H9 (cell line): ENCODE measurements around the gene EFL1. TPM values are rescaled to one million over a fixed set of nuclear protein-coding genes. Genes with fewer than 3 reads are reported as not detected.
A peak's percentile ranks its signal among the peaks of the same experiment; 100 is the strongest.

Experiments
- DNase-seq: peaks from one replicate; pipeline ENCODE4 v3.0.0-alpha.2; 2017
- H2AFZ ChIP-seq: one replicate; pipeline ENCODE4 v1.6.1; 2013; ENCODE audit warnings: mild to moderate bottlenecking, low read length, control low read depth, moderate library complexity
- H2AK5ac ChIP-seq: 2 replicates; pipeline ENCODE4 v1.6.1; 2013; ENCODE audit warnings: low read length, control low read depth, mixed read lengths; ENCODE audit not compliant: insufficient read length
- H2BK120ac ChIP-seq: one replicate; pipeline ENCODE4 v1.6.1; 2013; ENCODE audit warnings: low read depth, mild to moderate bottlenecking, low read length, control low read depth, inconsistent platforms; ENCODE audit not compliant: poor library complexity, severe bottlenecking
- H2BK12ac ChIP-seq: 2 replicates; pipeline ENCODE4 v1.6.1; 2013; ENCODE audit warnings: low read length, control low read depth, mixed read lengths, low read depth; ENCODE audit not compliant: insufficient read length
- H2BK15ac ChIP-seq: 2 replicates; pipeline ENCODE4 v1.6.1; 2013; ENCODE audit warnings: low read depth, low read length, control low read depth
- H2BK20ac ChIP-seq: one replicate; pipeline ENCODE4 v1.6.1; 2013; ENCODE audit warnings: low read depth, mild to moderate bottlenecking, low read length, control low read depth, inconsistent platforms; ENCODE audit not compliant: poor library complexity, severe bottlenecking
- H2BK5ac ChIP-seq: 2 replicates; pipeline ENCODE4 v1.6.1; 2013; ENCODE audit warnings: low read length, control low read depth, mixed read lengths; ENCODE audit not compliant: insufficient read length
- H3K14ac ChIP-seq: 2 replicates; pipeline ENCODE4 v1.6.1; 2013; ENCODE audit warnings: low read length, control low read depth; ENCODE audit not compliant: insufficient read depth
- H3K18ac ChIP-seq: 2 replicates; pipeline ENCODE4 v1.6.1; 2013; ENCODE audit warnings: low read depth, mild to moderate bottlenecking, mixed read lengths, low read length, control low read depth; ENCODE audit not compliant: insufficient read length
- H3K23ac ChIP-seq: 2 replicates; pipeline ENCODE4 v1.6.1; 2013; ENCODE audit warnings: low read length, control low read depth, mixed read lengths, low read depth; ENCODE audit not compliant: insufficient read length
- H3K23me2 ChIP-seq: 2 replicates; pipeline ENCODE4 v1.6.1; 2013; ENCODE audit warnings: low read depth, mild to moderate bottlenecking, mixed read lengths, low read length, control low read depth; ENCODE audit not compliant: insufficient read length, poor library complexity, severe bottlenecking
- H3K27ac ChIP-seq: 2 replicates; pipeline ENCODE4 v1.5.1; 2013; ENCODE audit warnings: low read length, control low read depth, mixed read lengths, low read depth; ENCODE audit not compliant: insufficient read length
- H3K27me3 ChIP-seq: 2 replicates; pipeline ENCODE4 v1.6.1; 2013; ENCODE audit warnings: low read length, control low read depth, inconsistent platforms; ENCODE audit not compliant: insufficient read depth
- H3K4ac ChIP-seq: 2 replicates; pipeline ENCODE4 v1.6.1; 2013; ENCODE audit warnings: low read depth, mild to moderate bottlenecking, control low read depth, inconsistent platforms, low read length, moderate library complexity
- H3K4me1 ChIP-seq: 2 replicates; pipeline ENCODE4 v1.6.1; 2013; ENCODE audit warnings: low read length, control low read depth, inconsistent platforms; ENCODE audit not compliant: insufficient read depth
- H3K4me2 ChIP-seq: 2 replicates; pipeline ENCODE4 v1.6.1; 2013; ENCODE audit warnings: low read length, control low read depth, mixed read lengths; ENCODE audit not compliant: insufficient read length, insufficient read depth
- H3K56ac ChIP-seq: 2 replicates; pipeline ENCODE4 v1.6.1; 2013; ENCODE audit warnings: low read depth, mild to moderate bottlenecking, mixed read lengths, low read length, control low read depth; ENCODE audit not compliant: insufficient read length
- H3K79me1 ChIP-seq: 2 replicates; pipeline ENCODE4 v1.6.1; 2013; ENCODE audit warnings: low read depth, mild to moderate bottlenecking, moderate library complexity, low read length, control low read depth, inconsistent platforms; ENCODE audit not compliant: insufficient read depth, poor library complexity, severe bottlenecking
- H3K79me2 ChIP-seq: 2 replicates; pipeline ENCODE4 v1.6.1; 2013; ENCODE audit warnings: low read length, control low read depth, inconsistent platforms; ENCODE audit not compliant: insufficient read depth
- H3K9ac ChIP-seq: 2 replicates; pipeline ENCODE4 v1.6.1; 2013; ENCODE audit warnings: low read length, control low read depth, mixed read lengths; ENCODE audit not compliant: insufficient read length; ENCODE audit errors: extremely low read depth
- H3K9me3 ChIP-seq: one replicate; pipeline ENCODE4 v1.6.1; 2013; ENCODE audit warnings: low read depth, low read length, inconsistent platforms; ENCODE audit not compliant: control insufficient read depth
- H3T11ph ChIP-seq: one replicate; pipeline ENCODE4 v1.6.1; 2013; ENCODE audit warnings: mild to moderate bottlenecking, low read length, control low read depth, inconsistent platforms
- H4K20me1 ChIP-seq: one replicate; pipeline ENCODE4 v1.6.1; 2013; ENCODE audit not compliant: control insufficient read depth, insufficient read length, insufficient read depth
- H4K5ac ChIP-seq: 2 replicates; pipeline ENCODE4 v1.6.1; 2013; ENCODE audit warnings: low read depth, mild to moderate bottlenecking, mixed read lengths, low read length, control low read depth; ENCODE audit not compliant: insufficient read length
- H4K8ac ChIP-seq: replicated peaks from 2 replicates; pipeline ENCODE4 v1.6.1; 2013; ENCODE audit warnings: low read length, control low read depth, mixed read lengths, low read depth; ENCODE audit not compliant: insufficient read length
- H4K91ac ChIP-seq: 2 replicates; pipeline ENCODE4 v1.6.1; 2013; ENCODE audit warnings: low read depth, mild to moderate bottlenecking, moderate library complexity, mixed read lengths, low read length, control low read depth; ENCODE audit not compliant: insufficient read length
- H3K27ac Mint-ChIP-seq, 3 experiments: 2 replicates in 2 of 3; 3 replicates in 1 of 3; pipeline ENCODE4 v1.8.0; 2020 to 2021; ENCODE audit warnings: mixed read lengths in 3 of 3, mild to moderate bottlenecking in 1 of 3, moderate library complexity in 1 of 3
- H3K27me3 Mint-ChIP-seq: 2 replicates; pipeline ENCODE4 v1.8.0; 2021; ENCODE audit warnings: low read depth, mild to moderate bottlenecking, moderate library complexity, mixed read lengths
- H3K36me3 Mint-ChIP-seq, 3 experiments: 2 replicates in 2 of 3; 3 replicates in 1 of 3; pipeline ENCODE4 v1.8.0; 2020 to 2021; ENCODE audit warnings: low read depth in 3 of 3, mixed read lengths in 3 of 3; ENCODE audit not compliant: insufficient read depth in 1 of 3
- H3K4me1 Mint-ChIP-seq, 2 experiments: 2 replicates each; pipeline ENCODE4 v1.8.0; 2020; ENCODE audit warnings: mixed read lengths in 2 of 2
- H3K4me3 Mint-ChIP-seq, 2 experiments: 2 replicates in 1 of 2; 3 replicates in 1 of 2; pipeline ENCODE4 v1.8.0; 2020 to 2021; ENCODE audit warnings: mild to moderate bottlenecking in 2 of 2, mixed read lengths in 2 of 2, moderate library complexity in 1 of 2
- H3K9me3 Mint-ChIP-seq, 2 experiments: 2 replicates in 1 of 2; 3 replicates in 1 of 2; pipeline ENCODE4 v1.8.0; 2020; ENCODE audit warnings: mild to moderate bottlenecking in 2 of 2, mixed read lengths in 2 of 2, moderate library complexity in 1 of 2
- CTCF ChIP-seq: fragments of 200-600 bp; sonication (generic); conservative IDR thresholded peaks from 3 replicates; pipeline ENCODE4 v1.8.0; 2021; ENCODE audit warnings: antibody characterized with exemption, mild to moderate bottlenecking
- WGBS: extraction: QIAGEN DNeasy Blood & Tissue Kit; methylation state at CpG from one replicate; pipeline ENCODE4 v1.1.7; 2013; ENCODE audit warnings: missing lambda C conversion rate, low lambda C conversion rate, mixed read lengths; ENCODE audit not compliant: insufficient read length; ENCODE audit errors: extremely low coverage; 5-methylcytosine and 5-hydroxymethylcytosine counted together
- total RNA-seq: library from RNA; stranded (reverse); gene quantifications from 2 replicates; pipeline ENCODE4 v1.2.1, GENCODE V29; 2021

The EFL1 gene
- total RNA-seq, 1 experiment from 2014 or later, result 29.4 TPM

GRCh38 chr15:82108489-82109078, 153.9 kb downstream of the EFL1 start:
- DNase-seq, result peak; percentile 86
- H4K91ac ChIP-seq, result no peak overlapping the region
- TF ChIP-seq CTCF, result peak; percentile 94
- H3K9ac ChIP-seq, result no peak overlapping the region
- no peak overlapping the region for H4K5ac ChIP-seq
- no CpG with 5 or more reads among the region's 9 CpGs for whole genome bisulfite sequencing
- H2BK15ac ChIP-seq, result no peak overlapping the region
- H3K14ac ChIP-seq, result no peak overlapping the region
- no peak overlapping the region for H3K27ac ChIP-seq
- peaks cover 0 to 3% of the 10 kb centered on the region in 2 experiments; a peak in 2 of 4 replicates for H3K4me1 Mint-ChIP-seq
- no peak overlapping the region for H3K4ac ChIP-seq
- no peaks in the 10 kb centered on the region for H3K23me2 ChIP-seq
- no peak overlapping the region for H3K23ac ChIP-seq
- no peak overlapping the region for H3T11ph ChIP-seq
- no peak overlapping the region for H2AK5ac ChIP-seq
- no peaks in the 10 kb centered on the region for H3K27me3 ChIP-seq
- no peak overlapping the region for H4K8ac ChIP-seq
- no peak overlapping the region for H3K18ac ChIP-seq
- no peaks in the 10 kb centered on the region for H3K9me3 ChIP-seq
- no peak overlapping the region for H2BK120ac ChIP-seq
- H3K4me3 Mint-ChIP-seq, result no peak overlapping the region; a peak in 1 of 5 replicates
- no peak overlapping the region for H2AFZ ChIP-seq
- H4K20me1 ChIP-seq, result no peaks in the 10 kb centered on the region
- H3K9me3 Mint-ChIP-seq, result no peaks in the 10 kb centered on the region; a peak in 1 of 5 replicates
- H3K27me3 Mint-ChIP-seq, result no peaks in the 10 kb centered on the region; the same call in none of the 2 replicates
- no peaks in the 10 kb centered on the region; a peak in 1 of 7 replicates for H3K36me3 Mint-ChIP-seq
- H2BK12ac ChIP-seq, result no peak overlapping the region
- H3K4me2 ChIP-seq, result no peak overlapping the region
- no peaks in the 10 kb centered on the region for H3K79me2 ChIP-seq
- no peak overlapping the region for H2BK5ac ChIP-seq
- H3K79me1 ChIP-seq, result no peaks in the 10 kb centered on the region
- H3K27ac Mint-ChIP-seq, result no peak overlapping the region
- no peaks in the 10 kb centered on the region for H3K4me1 ChIP-seq
- H3K56ac ChIP-seq, result no peak overlapping the region
- H2BK20ac ChIP-seq, result no peak overlapping the region
